8988T (cell line): ENCODE measurements around the gene SETD3.

Source experiments
- DNase-seq: peaks from one replicate; pipeline ENCODE4 v3.0.0; 2011

Gene SETD3

GRCh38 chr14:99481745-99482099 is 1.1 kb upstream of the SETD3 start:
- no peak for DNase-seq

- peak; percentile 94 for DNase-seq
Observed at GRCh38 chr14:99480917-99481744, 472 bp upstream of the SETD3 start, which contains the start of gene CCNK. Gene CCNK, plus strand, starts transcription at chr14:99481409. Its CDS starts 11,269 bp downstream, at chr14:99492678.

- DNase-seq, result no peak
Observed at GRCh38 chr14:99479160-99479905, 1.3 kb downstream of the SETD3 start.

DNA sequence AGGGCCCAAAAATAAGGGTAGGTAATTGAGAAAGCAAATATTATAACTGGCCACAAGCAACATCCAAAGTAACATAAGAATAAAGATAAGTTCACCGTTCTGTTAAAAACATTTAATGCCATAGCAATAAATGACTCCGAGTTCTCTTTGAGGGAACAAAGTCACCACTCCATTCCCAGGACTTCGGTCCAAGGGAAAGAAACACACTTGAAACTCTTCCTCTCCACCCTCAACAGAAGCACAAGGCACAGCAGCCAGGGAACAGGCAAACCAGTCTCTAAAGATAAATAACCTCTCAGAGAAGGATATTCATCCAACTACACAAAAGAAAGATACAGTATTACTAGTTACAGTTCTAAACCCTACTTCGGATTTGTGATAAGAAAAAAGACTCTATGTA is 2.5 kb downstream of the SETD3 start:
- no peak for DNase-seq

DNA sequence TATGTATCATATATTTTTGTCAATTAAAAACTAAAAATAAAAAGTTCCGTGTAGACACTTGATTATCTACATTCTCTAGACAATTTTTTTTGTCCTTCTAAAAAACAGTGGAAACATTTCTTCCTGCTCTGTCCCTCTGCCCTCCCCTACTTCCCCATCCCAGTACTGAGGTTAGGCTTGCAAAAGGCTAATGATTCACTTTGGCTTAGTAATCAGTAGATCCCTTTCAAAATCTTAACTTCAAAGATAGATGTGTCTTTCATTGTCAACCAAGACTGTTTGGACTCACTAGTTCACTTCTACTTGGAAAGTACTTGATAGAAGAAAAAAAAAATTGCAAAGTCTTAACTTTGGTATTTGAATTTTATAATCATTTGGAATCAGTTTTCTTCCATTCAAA is 3.8 kb downstream of the SETD3 start:
- DNase-seq, result no peak

- DNase-seq, result no peak
Observed at GRCh38 chr14:99475660-99476059, 5.0 kb downstream of the SETD3 start.

GRCh38 chr14:99475179-99475578 is 5.5 kb downstream of the SETD3 start:
- no peak for DNase-seq

- no peak for DNase-seq
Observed at GRCh38 chr14:99473458-99473857, 7.2 kb downstream of the SETD3 start.

- no peak for DNase-seq
Observed at GRCh38 chr14:99472937-99473336, 7.7 kb downstream of the SETD3 start.

- no peak for DNase-seq
Observed at GRCh38 chr14:99471731-99472130, 8.9 kb downstream of the SETD3 start.

DNA sequence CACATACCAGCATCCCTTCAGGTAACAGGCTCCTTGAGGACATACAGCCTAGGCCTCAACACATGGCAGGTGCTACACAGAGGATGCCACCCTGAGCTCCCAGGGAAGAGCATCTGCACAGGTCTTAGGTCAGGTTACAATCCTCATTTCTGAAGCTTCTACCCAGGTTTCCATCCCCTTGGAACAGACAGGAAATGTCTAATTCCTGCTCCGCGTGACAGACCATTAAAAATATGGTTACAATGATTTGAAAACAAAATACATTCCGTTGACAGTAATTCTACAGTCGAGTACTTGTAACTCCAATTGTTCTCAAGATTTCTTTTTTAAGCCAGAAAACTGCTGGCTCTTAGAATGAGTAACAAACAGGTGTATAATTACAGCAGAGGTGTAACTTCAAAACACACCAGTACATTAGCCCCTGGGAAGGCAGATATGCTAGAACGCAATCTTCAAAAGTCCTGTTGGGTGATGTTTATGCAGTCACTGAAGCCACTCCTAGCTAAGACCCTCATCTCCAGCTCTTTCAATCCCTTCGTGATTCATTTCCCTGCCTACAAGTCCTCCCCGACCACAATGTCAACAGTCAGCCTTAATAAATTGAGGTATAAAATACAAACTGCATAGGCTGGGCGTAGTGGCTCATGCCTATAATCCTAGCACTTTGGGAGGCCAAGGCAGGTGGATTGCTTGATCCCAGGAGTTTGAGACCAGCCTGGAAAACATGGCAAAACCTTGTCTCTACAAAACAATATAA is 11.6 kb downstream of the SETD3 start:
- DNase-seq, result no peak

- no peak for DNase-seq
Observed at GRCh38 chr14:99468081-99468480, 12.6 kb downstream of the SETD3 start.

DNA sequence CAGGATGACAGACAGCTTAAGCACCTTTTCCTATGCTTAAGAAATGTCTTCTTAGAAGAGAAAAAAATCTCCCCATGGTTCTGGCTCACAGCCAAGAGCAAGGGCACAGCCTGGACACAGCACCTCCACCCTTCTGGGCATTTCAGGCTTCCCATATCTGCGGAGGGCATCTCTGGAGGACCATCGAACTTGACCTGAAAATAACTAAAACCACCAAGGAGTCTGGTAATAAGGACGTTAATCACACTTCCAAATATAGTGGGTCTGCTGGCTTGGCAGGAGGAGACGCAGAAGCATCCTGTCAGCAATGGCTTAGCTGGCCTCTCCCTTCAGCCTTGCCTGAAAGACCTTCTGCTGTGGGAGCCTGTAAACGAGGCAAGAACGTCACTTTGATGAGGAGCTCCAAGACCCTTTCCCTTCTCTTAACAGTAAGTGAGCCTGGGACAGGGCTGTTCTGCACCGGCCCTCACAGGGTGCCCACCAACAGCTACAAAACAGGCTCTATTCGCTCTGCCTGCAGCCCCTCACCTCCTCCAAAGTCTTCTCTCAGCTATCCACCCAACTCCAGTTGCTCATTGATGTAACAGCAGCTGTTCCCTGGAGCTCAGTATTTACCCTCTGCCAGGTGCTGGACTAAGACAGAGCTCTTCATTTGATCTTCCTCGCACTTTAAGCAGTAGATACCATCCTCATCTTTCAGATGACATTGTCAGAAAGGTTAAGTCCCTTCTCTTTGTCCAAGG is 13.2 kb downstream of the SETD3 start:
- no peak for DNase-seq

- DNase-seq, result no peak
Observed at GRCh38 chr14:99466758-99467157, 13.9 kb downstream of the SETD3 start.

DNA sequence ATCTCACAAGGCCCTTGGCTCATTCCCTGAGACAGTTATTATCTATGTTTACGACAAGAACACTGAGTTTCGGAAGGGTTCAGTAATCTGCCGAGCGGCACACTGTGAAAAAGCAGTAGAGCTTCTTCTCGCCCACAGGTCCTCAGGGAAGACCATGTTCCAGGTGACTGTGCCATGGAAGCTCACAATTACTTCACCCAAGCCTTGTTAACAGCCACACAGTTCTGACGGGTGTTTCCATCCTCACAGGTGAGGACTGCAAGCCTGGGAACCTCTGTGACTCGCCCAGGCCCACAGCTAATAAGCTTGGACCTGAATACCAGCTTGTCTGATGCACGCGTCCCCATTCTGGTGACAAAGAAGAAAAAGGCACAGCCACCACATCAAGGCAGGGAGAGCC is 15.4 kb downstream of the SETD3 start:
- no peak for DNase-seq

GRCh38 chr14:99463974-99464373 is 16.7 kb downstream of the SETD3 start:
- DNase-seq, result no peak

DNA sequence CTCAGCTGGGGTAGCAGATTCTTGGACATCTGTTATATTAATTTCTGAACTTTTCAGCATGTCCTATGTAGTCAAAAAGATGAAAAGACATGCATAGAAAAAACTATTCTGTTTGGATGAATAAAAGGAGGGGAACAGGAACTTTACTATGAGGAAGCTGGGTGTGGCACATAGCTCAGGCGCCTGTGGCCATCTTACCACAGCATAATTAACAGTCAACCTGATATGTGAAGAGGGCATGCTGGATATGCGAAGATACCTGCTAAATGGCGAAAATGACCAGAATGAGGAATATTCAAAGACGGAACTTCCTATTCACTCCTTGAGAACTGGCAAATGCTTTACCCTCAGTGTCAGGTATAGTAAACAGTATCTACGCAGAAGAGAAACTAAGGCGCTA is 18.4 kb downstream of the SETD3 start:
- no peak for DNase-seq

GRCh38 chr14:99461411-99462085 is 19.1 kb downstream of the SETD3 start:
- no peak for DNase-seq

- no peak for DNase-seq
Observed at GRCh38 chr14:99460793-99461192, 19.9 kb downstream of the SETD3 start.

DNA sequence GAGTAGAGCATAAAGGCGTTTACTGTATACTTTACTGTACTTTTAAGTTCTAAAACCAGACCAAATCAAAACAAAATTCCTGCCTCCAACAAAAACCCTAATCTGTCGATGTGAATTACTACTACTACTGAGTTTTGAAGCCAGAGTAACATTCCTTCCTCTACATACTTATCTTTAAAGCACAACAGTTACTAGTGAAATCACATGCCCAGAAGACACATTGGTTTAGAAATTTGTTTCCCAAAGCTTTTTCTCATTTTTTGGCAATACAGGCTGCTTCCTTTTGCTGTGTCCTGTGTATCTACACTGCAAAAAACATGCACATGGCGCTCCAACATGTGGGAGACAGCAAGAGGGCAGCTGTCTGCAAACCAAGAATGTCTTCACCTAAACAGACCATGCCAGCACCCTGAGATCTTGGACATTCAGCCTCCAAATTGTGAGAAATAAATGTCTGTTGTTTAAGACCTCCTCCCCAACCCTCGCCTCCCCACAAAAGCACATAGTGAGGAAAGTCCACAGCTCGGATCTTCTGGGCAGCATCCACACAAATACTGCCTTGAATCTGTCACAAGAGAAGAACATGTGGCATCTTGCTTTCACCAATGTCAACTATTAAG is 21.1 kb downstream of the SETD3 start:
- DNase-seq, result no peak

DNA sequence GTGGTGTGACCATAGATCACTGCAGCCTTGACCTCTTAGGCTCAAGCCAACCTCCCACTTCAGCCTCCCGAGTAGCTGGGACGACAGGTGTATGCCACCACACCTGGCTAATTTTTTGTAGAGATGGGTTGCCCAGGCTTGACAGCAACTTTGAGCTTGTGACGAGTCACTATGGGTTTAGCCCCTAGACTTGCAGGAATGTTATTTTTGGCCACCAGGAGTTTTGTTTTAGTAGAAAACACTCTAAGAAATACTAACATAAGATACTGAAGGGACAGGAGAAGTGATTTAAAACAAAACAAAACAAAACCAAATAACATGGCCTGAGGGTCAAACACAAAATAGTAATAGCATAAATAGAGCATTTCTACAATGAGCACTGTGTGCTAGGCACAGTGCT is 26.4 kb downstream of the SETD3 start:
- DNase-seq, result no peak

DNA sequence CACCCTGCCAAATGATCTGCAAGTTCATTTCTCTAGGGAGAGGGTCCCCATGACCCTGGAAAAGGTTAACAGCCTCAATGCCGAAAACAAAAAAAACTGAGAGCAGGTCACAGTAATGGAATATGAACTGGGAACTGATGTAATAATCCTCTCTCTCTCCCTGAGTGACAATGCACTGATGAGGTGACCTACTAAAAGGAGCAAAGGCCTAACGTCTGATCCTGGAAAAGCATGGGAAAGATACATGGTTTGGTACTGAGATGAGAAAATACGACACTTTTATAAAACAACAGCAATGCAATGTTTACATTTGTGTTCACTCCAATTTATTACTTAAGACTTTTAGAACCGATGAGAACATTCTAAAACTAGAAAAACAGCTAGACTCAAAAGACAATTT is 27.7 kb downstream of the SETD3 start:
- no peak for DNase-seq
